MM.1S (cell line): ENCODE results near the gene NDFIP2.

ENCODE experiments used
- EZH2 ChIP-seq: fragments of 300-600 bp; sonication (generic); optimal IDR thresholded peaks from 2 replicates; pipeline ENCODE3; 2017; ENCODE audit warnings: low read depth, mild to moderate bottlenecking, antibody characterized with exemption, low read length, mixed read lengths
- EZH2phosphoT487 ChIP-seq: fragments of 300-600 bp; sonication (generic); IDR thresholded peaks from 2 replicates; pipeline ENCODE4 v1.6.1; 2018; ENCODE audit warnings: antibody characterized with exemption, low read length
- TF ChIP-seq, protein P1 (sequence below): fragments of 300-600 bp; sonication (generic); IDR thresholded peaks from 2 replicates; pipeline ENCODE4 v1.5.1; 2016; ENCODE audit warnings: antibody characterized with exemption, low read length, mixed read lengths

DNA sequence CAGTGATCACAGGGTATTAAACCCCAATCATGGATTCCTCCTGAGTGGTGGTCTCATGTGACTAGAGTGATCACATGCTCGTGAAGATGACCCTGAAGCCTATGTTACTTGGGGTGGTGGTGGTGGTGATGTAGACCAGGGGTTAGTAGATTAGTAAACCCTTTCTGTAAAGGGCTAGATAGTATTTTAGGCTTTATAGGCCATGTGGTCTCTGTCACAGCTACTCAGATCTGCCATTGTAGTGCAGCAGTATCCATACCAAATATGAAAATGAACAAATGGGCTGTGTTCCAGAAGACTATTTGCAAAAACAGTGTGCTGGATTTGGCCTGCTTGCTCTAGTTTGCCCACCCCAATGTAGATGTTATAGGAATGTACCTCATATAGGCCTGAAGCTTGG, 9.4 kb downstream of the NDFIP2 start:
- TF ChIP-seq, protein P1, sequence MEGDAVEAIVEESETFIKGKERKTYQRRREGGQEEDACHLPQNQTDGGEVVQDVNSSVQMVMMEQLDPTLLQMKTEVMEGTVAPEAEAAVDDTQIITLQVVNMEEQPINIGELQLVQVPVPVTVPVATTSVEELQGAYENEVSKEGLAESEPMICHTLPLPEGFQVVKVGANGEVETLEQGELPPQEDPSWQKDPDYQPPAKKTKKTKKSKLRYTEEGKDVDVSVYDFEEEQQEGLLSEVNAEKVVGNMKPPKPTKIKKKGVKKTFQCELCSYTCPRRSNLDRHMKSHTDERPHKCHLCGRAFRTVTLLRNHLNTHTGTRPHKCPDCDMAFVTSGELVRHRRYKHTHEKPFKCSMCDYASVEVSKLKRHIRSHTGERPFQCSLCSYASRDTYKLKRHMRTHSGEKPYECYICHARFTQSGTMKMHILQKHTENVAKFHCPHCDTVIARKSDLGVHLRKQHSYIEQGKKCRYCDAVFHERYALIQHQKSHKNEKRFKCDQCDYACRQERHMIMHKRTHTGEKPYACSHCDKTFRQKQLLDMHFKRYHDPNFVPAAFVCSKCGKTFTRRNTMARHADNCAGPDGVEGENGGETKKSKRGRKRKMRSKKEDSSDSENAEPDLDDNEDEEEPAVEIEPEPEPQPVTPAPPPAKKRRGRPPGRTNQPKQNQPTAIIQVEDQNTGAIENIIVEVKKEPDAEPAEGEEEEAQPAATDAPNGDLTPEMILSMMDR, result no peak
- TF ChIP-seq EZH2phosphoT487, result no peak
- TF ChIP-seq EZH2, result no peak
